Mucosa of rectum (tissue), 2 donors: ENCODE data around the gene ARHGAP35.
"Not testable (repeated sequence)": the region's sequence is repeated elsewhere in the genome, so short reads cannot be mapped to it uniquely, and the experiment has no call there.

Experiments
- H3K27ac ChIP-seq, 2 donors: one replicate each; pipeline ENCODE4 v1.7.0; 2013; ENCODE audit warnings: inconsistent platforms in 2 of 2, low read depth in 2 of 2, low read length in 2 of 2
- H3K27me3 ChIP-seq, 2 donors: one replicate each; pipeline ENCODE4 v1.7.0; 2013; ENCODE audit warnings: low read length in 2 of 2; ENCODE audit not compliant: control insufficient read depth in 2 of 2, insufficient read depth in 2 of 2
- H3K36me3 ChIP-seq, 2 donors: one replicate each; pipeline ENCODE4 v1.7.0; 2013; ENCODE audit warnings: low read length in 2 of 2; ENCODE audit not compliant: control insufficient read depth in 2 of 2, insufficient read depth in 2 of 2
- H3K4me1 ChIP-seq, 2 donors: one replicate each; pipeline ENCODE4 v1.7.0; 2013; ENCODE audit warnings: low read length in 2 of 2, mild to moderate bottlenecking in 1 of 2; ENCODE audit not compliant: control insufficient read depth in 2 of 2, insufficient read depth in 2 of 2
- H3K4me3 ChIP-seq, 2 donors: one replicate each; pipeline ENCODE4 v1.7.0; 2013; ENCODE audit warnings: low read length in 2 of 2
- H3K9ac ChIP-seq, 2 donors: one replicate each; pipeline ENCODE4 v1.7.0; 2013; ENCODE audit warnings: low read length in 2 of 2, low read depth in 1 of 2, mild to moderate bottlenecking in 1 of 2
- H3K9me3 ChIP-seq, 2 donors: one replicate each; pipeline ENCODE4 v1.7.0; 2013; ENCODE audit warnings: low read length in 2 of 2; ENCODE audit not compliant: control insufficient read depth in 2 of 2
- donor health status: healthy.
- donor health status: Normal muscosa, but diverticular disease.

The ARHGAP35 gene

DNA sequence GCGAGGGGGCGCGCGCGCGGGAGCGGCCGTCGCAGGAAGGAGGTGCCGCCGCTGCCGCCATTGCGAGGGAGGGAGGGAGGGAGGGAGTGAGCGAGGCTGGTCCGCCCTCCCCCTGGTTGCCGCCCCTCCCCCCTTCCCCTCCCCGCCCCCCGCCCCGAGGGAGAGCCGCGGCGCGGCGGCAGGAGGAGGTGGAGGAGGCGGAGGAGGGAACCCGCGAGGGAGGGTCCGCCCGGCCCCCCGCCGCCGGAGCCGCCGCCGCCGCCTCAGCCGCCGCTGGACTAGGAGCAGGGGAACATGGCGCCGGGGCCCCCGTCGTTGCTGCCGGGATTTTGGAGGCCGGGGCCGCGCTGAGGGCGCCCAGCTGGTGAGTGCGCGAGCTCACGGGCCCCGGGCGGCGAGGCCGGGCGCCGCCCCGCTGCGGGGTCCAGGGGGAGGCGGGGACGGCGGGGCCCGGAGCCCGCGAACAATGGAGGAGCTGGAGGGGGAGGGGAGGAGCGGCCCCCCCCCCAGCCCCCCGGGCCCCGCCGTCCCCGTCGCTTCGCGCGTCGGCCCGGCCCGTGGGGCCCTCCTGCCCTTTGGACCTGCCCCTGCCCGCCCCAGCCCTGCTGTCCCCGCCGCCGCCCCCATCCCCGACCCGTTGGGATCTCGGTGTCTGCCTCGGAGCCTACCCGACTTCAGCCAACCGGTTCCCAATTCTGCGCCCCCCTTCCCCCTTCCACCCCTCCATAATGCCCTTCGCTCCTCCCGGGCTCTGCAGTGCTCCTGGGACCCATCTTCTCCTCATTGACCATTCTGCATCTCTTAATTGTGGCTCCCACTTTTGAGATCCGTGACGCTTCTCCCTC lies at the start of gene ARHGAP35:
Gene ARHGAP35, plus strand, starts transcription at position 152 of the 845 bp plus-strand sequence. CDS start 57,679 bp downstream, outside the sequence.
- Histone ChIP-seq H3K4me1 (peaks cover 35 to 41% of the 10 kb centered on the region in 2 donors), H3K36me3 (no peaks in the 10 kb centered on the region), H3K9ac (peak within 1 kb of the TSS; percentile 65 to 83)

DNA sequence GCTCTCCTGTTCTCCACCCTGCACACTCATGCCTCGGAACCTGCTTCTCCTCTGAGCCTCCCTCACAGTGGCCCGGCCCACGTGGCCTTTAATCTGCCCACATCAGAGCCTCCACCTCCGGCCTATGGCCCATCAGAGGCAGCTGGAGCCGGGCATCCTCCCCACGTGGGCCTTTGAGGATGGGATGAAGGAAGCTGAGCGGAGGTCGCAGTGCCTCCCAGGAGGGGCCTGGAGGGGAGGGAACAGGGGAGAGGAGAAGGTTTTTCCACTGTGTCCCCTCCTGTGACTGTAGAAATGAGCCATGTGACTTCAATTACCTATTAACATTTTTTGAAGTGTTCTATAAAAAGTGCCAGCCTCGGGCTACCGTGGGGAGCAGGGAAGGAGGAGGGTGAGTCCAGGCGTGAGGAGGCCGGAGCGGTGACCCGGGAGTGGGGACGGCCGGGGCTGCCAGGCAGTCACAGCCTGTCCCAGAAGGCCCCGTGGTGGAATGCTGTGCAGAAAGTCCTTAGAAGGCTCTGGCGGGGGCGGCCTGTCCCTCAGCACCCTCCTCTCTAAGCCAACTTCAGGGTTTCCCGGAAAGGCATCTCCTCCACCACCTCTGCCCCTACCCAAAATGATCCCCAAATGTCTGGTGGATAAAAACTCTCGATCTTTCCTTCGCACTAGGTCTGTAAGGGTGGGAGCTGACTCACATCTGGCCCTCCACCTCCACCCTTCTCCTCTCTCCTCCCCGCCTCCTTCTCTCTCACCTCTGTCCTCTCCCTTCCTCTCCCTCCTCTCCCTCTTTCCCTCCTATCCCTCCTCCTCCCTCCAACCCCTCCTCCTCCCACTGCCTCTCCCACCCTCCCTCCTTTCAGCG lies 47.6 kb upstream of the ARHGAP35 start:
- no peak overlapping the region for H3K9ac ChIP-seq
- H3K4me1 ChIP-seq, result peaks cover 0 to 4% of the 10 kb centered on the region in 2 donors
- no peak overlapping the region for H3K4me3 ChIP-seq
- H3K27ac ChIP-seq, result no peak overlapping the region
- H3K9me3 ChIP-seq, result no peaks in the 10 kb centered on the region
- H3K36me3 ChIP-seq, result no peaks in the 10 kb centered on the region
- no peaks in the 10 kb centered on the region for H3K27me3 ChIP-seq

More for the DNA sequence above, at the start of gene ARHGAP35:
- Histone ChIP-seq H3K9me3 (no peaks in the 10 kb centered on the region), H3K4me3 (peak within 1 kb of the TSS; percentile 87 to 91), H3K27me3 (no peaks in the 10 kb centered on the region), H3K27ac (peak within 1 kb of the TSS; percentile 97 to 98)

DNA sequence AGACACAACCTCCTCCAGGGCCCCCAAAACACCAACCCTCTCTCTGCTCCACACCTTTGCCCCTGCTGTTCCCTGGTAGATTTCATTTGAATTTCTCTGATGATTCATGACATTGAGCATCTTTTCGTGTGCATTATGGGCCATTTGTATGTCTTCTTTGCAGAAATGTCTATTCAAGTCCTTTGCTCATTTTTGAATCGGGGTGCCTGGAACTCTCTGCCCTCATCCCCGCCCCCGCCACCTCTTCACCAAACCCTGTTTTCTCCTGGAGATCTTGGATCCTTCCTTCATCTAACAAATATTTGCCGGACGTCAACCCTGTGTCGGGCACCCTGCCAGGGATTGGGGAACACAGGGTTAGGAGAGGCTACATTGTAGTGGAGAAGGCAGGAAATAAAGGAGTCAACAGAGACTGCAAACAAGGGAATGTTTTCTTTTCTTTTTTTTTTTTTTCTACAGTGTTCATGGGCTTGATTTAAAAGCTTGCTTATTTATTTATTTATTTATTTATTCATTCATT lies 46.9 kb upstream of the ARHGAP35 start:
- no peak overlapping the region for H3K9ac ChIP-seq
- H3K27me3 ChIP-seq, result no peaks in the 10 kb centered on the region
- H3K27ac ChIP-seq, result no peak overlapping the region
- H3K36me3 ChIP-seq, result no peaks in the 10 kb centered on the region
- peaks cover 0 to 4% of the 10 kb centered on the region in 2 donors for H3K4me1 ChIP-seq
- no peak overlapping the region for H3K4me3 ChIP-seq
- no peaks in the 10 kb centered on the region for H3K9me3 ChIP-seq

DNA sequence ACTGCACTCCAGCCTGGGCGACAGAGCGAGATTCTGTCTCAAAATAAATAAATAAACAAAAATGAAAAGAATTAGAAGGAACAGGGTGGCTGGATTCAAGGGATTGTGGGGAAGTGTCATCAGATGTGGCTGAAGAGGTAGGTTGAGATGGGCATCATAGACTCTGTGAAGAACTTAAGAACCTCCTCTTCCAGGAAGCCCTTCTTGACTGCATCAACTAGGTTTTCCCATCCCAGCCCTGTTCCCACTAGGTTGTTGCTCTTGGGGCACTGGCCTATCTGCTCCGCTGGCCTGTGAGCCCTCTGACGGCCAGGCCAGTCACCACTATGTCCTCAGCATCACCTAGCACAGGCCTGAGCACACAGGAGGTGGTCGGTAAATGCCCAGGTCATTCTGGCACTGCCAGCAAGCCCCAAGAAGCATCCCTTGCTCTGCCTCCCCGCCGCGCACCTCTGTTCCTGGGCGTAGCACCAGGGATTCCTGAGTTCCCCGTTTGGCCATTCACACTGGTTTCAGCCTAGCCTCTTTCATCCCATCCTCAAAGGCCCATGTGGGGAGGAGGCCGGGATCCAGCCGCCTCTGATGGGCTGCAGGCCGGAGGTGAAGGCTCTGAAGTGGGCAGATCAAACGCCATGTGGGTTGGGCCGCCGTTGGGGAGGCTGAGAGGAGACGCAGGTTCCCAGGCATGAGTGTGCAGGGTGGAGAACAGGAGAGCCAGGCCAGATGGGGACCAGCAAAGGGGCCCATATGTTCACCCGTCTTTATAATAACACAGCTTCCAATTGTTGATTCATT lies 44.8 kb upstream of the ARHGAP35 start:
- no peak overlapping the region for H3K27ac ChIP-seq
- no peaks in the 10 kb centered on the region for H3K27me3 ChIP-seq
- H3K36me3 ChIP-seq, result no peaks in the 10 kb centered on the region
- no peak overlapping the region for H3K9ac ChIP-seq
- peaks cover 10 to 14% of the 10 kb centered on the region in 2 donors for H3K4me1 ChIP-seq
- H3K4me3 ChIP-seq, result no peak overlapping the region
- no peaks in the 10 kb centered on the region for H3K9me3 ChIP-seq

DNA sequence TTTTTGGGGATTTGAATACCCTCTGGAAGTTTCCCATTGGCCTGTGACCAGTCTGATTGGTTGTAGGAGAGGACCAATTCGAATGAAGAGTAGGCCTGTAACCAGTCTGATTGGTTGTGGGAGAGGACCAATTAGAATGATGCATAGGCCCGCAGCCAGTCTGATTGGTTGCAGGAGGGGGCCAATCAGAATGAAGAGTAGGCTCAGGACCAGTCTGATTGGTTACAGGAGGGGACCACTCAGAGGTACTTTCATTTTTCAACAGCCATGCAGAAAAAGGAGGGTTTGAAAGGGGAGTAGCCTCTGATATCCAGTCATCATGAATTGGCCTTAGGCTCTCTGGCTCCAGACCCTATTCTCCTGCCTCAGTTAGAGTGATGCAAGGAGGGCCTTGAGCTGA lies 42.0 kb upstream of the ARHGAP35 start:
- H3K27me3 ChIP-seq, result no peaks in the 10 kb centered on the region
- no peak overlapping the region for H3K9ac ChIP-seq
- no peaks in the 10 kb centered on the region for H3K9me3 ChIP-seq
- no peak overlapping the region for H3K27ac ChIP-seq
- H3K4me1 ChIP-seq, result peaks cover 23 to 24% of the 10 kb centered on the region in 2 donors
- H3K4me3 ChIP-seq, result no peak overlapping the region
- H3K36me3 ChIP-seq, result no peaks in the 10 kb centered on the region

DNA sequence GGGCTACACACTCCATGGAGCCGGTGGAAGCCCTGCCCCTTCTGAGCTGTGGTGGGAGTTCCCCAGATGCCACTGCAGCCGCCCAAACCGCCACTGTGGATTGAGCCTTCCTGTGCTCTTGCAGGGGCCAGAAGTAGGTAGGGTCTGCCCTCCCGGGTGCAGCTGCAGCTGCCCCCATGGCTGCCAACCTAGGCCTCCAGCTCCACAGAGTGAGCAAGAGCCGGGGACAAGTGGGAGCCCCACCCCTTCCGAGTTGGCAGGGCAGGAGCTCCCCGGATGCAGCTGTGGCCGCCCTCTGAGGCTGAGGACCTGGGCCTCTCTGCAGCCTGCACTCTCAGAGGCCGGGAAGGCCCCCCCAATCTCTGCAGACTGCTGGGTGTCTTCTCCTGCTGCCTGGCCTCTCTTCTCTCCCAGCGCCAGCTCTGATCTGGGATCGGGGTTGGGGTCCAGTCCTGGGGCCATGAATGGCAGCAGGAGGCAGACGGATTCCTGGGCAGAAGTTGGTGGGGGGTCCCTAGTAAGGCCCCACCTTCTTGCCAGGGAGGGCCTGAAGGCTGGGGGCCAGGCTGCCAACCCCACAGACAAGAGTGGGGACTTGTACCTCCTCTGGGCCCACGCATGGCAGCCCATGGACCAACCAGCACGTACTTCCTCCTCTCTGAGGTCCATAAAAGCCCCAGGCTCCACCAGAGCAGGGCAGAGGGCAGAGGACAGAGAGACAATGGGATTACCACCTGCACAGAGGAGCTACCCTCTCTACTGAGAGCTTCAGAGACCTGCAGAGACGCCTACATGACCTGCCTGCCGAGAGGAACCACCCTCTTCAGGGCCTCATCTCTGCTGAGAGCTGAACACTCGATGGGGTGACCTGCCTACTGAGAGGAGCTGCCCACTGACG lies 39.0 kb upstream of the ARHGAP35 start:
- H3K4me1 ChIP-seq, result peaks cover 22 to 23% of the 10 kb centered on the region in 2 donors
- no peaks in the 10 kb centered on the region for H3K9me3 ChIP-seq
- no peaks in the 10 kb centered on the region for H3K36me3 ChIP-seq
- peak overlapping the region; percentile 24 to 27 for H3K9ac ChIP-seq
- H3K27me3 ChIP-seq, result no peaks in the 10 kb centered on the region
- H3K4me3 ChIP-seq, result peak overlapping the region; percentile 22 to 37
- peak overlapping the region; percentile 77 to 86 for H3K27ac ChIP-seq

DNA sequence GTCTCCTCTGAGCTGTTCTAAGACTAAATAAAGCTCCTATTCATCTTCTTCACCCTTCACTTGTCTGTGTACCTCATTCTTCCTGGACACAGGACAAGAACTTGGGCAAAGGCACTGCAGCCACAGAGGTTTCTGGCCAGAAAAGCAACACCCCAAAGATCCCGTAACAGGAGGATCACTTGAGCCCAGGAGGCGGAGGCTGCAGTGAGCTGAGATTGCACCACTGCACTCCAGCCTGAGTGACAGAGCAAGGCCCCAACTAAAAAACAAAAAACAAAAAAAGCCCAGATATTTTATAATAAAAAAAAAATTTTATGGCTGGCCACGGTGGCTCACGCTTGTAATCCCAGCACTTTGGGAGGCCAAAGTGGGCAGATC lies 38.4 kb upstream of the ARHGAP35 start:
- H3K4me1 ChIP-seq, result peaks cover 22 to 23% of the 10 kb centered on the region in 2 donors
- peak overlapping the region in 1 of 2 donors; percentile 86 for H3K27ac ChIP-seq
- H3K36me3 ChIP-seq, result not testable (repeated sequence)

DNA sequence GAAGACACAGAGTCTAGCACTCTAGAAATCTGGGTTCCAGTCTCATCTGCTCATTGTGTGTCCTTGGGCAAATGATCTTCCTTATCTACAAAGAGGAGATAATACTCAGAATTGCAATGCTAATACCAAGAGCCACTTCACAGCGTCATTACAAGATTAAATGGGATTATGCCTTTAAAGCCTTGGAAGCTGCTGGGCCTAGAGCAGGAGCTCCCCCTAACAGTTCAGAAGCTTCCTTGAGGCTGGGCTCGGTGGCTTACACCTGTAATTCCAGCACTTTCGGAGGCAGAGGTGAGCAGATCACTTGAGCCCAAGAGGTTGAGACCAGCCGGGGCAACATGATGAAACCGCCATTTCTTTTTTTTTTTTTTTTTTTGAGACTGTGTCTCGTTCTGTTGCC lies 37.7 kb upstream of the ARHGAP35 start:
- H3K27me3 ChIP-seq, result no peaks in the 10 kb centered on the region
- peaks cover 22 to 23% of the 10 kb centered on the region in 2 donors for H3K4me1 ChIP-seq

More for the DNA sequence above, 38.4 kb upstream of the ARHGAP35 start:
- H3K9ac ChIP-seq, result peak overlapping the region in 1 of 2 donors; percentile 27
- H3K4me3 ChIP-seq, H3K27me3 ChIP-seq, H3K9me3 ChIP-seq: not testable (repeated sequence)

More for the DNA sequence above, 37.7 kb upstream of the ARHGAP35 start:
- H3K36me3 ChIP-seq, result no peaks in the 10 kb centered on the region
- no peak overlapping the region for H3K9ac ChIP-seq
- no peaks in the 10 kb centered on the region for H3K9me3 ChIP-seq
- no peak overlapping the region for H3K27ac ChIP-seq
- H3K4me3 ChIP-seq, result no peak overlapping the region
